Neural crest cell (in vitro differentiated cells): Measurements from ENCODE around the gene MON2. TPM values are rescaled to one million over a fixed set of nuclear protein-coding genes. Genes with fewer than 3 reads are reported as not detected.
A peak's percentile ranks its signal among the peaks of the same experiment; 100 is the strongest.

ENCODE experiments used
- DNase-seq: peaks from one replicate; pipeline ENCODE4 v3.0.0; 2021; ENCODE audit warnings: low read depth, mixed read lengths, low spot score
- H3K27ac Mint-ChIP-seq: one replicate; pipeline ENCODE4 v1.8.0; 2021; ENCODE audit warnings: mild to moderate bottlenecking, mixed read lengths; ENCODE audit not compliant: unreplicated experiment
- H3K27me3 Mint-ChIP-seq: 2 replicates; pipeline ENCODE4 v1.8.0; 2021; ENCODE audit warnings: low read depth, mild to moderate bottlenecking, mixed read lengths
- H3K36me3 Mint-ChIP-seq: 2 replicates; pipeline ENCODE4 v1.8.0; 2021; ENCODE audit warnings: low read depth, mild to moderate bottlenecking, mixed read lengths
- H3K4me1 Mint-ChIP-seq: 2 replicates; pipeline ENCODE4 v1.8.0; 2021; ENCODE audit warnings: mixed read lengths
- H3K4me3 Mint-ChIP-seq: one replicate; pipeline ENCODE4 v1.8.0; 2021; ENCODE audit warnings: mild to moderate bottlenecking, mixed read lengths
- H3K9me3 Mint-ChIP-seq: 2 replicates; pipeline ENCODE4 v1.8.0; 2021; ENCODE audit warnings: mixed read lengths
- total RNA-seq: library from RNA; stranded (reverse); gene quantifications from 2 replicates; pipeline ENCODE4 v1.2.1, GENCODE V29; 2021
- TF ChIP-seq, protein P1 (sequence below): fragments of 200-600 bp; sonication (generic); conservative IDR thresholded peaks from 2 replicates; pipeline ENCODE4 v1.5.0; 2021; ENCODE audit warnings: antibody characterized with exemption, mild to moderate bottlenecking

MON2 gene
- total RNA-seq, 1 donor from 2014 or later: 40.1 TPM

DNA sequence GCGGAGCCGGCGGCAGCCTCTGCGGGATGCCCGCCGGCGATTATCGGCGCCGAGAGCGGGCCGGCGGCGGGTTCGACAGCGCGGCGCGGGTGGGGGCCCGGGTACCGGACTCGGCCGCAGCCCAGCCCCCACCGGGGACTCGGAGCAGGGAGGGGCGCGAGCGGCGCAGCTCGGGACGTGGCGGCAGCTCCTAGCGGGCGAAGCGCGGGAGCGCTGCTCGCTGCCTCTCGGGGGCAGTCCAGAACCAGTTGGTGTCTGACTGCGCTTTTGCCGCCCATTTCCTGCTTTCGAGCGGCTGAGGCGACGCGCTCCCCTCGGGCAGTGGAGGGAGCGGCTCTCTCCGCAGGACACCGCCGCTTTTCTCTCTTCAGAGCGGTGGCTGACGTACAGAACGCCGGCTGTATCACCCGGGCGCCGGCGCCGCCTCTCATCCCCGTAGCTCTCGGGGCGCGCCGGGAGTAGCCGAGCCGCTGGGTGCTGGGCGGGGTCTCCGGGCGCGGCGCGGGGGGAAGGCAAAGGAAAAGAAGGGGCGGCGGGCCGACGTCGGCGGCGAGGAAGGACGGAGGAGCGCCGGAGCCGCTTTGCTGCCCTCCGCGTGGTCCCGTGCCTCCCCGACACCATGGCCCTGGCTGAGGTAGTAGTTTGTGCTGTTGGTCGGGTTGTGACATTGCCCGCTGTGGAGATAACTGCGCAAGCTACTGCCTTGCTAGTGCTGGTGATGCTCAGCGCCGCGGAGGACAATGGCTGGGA lies 136.6 kb downstream of the MON2 start:
- Mint-ChIP-seq H3K27me3 (peaks cover 4% of the 10 kb centered on the region), H3K9me3 (no peaks in the 10 kb centered on the region), H3K27ac (peak overlapping the region; percentile 99), H3K36me3 (peaks cover 11% of the 10 kb centered on the region), H3K4me1 (peaks cover 38% of the 10 kb centered on the region), H3K4me3 (peak overlapping the region; percentile 97)
- TF ChIP-seq, protein P1, sequence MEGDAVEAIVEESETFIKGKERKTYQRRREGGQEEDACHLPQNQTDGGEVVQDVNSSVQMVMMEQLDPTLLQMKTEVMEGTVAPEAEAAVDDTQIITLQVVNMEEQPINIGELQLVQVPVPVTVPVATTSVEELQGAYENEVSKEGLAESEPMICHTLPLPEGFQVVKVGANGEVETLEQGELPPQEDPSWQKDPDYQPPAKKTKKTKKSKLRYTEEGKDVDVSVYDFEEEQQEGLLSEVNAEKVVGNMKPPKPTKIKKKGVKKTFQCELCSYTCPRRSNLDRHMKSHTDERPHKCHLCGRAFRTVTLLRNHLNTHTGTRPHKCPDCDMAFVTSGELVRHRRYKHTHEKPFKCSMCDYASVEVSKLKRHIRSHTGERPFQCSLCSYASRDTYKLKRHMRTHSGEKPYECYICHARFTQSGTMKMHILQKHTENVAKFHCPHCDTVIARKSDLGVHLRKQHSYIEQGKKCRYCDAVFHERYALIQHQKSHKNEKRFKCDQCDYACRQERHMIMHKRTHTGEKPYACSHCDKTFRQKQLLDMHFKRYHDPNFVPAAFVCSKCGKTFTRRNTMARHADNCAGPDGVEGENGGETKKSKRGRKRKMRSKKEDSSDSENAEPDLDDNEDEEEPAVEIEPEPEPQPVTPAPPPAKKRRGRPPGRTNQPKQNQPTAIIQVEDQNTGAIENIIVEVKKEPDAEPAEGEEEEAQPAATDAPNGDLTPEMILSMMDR: peak; percentile 62
- peak; percentile 66 for DNase-seq

GRCh38 chr12:62603811-62604098 lies 137.1 kb downstream of the MON2 start:
- H3K36me3 Mint-ChIP-seq: peaks cover 11% of the 10 kb centered on the region
- TF ChIP-seq, protein P1: no peak
- peaks cover 4% of the 10 kb centered on the region for H3K27me3 Mint-ChIP-seq
- peak overlapping the region; percentile 95 for H3K4me3 Mint-ChIP-seq
- H3K4me1 Mint-ChIP-seq: peaks cover 38% of the 10 kb centered on the region
- H3K9me3 Mint-ChIP-seq: no peaks in the 10 kb centered on the region
- no peak for DNase-seq
- H3K27ac Mint-ChIP-seq: peak overlapping the region; percentile 95

- H3K4me3 Mint-ChIP-seq: peak overlapping the region; percentile 95
- no peak for DNase-seq
- no peaks in the 10 kb centered on the region for H3K9me3 Mint-ChIP-seq
- H3K27me3 Mint-ChIP-seq: peaks cover 4% of the 10 kb centered on the region
- H3K4me1 Mint-ChIP-seq: peaks cover 44% of the 10 kb centered on the region
- TF ChIP-seq, protein P1: no peak
- H3K36me3 Mint-ChIP-seq: peaks cover 11% of the 10 kb centered on the region
- H3K27ac Mint-ChIP-seq: peak overlapping the region; percentile 95
Observed at GRCh38 chr12:62604373-62604772, 137.7 kb downstream of the MON2 start.

DNA sequence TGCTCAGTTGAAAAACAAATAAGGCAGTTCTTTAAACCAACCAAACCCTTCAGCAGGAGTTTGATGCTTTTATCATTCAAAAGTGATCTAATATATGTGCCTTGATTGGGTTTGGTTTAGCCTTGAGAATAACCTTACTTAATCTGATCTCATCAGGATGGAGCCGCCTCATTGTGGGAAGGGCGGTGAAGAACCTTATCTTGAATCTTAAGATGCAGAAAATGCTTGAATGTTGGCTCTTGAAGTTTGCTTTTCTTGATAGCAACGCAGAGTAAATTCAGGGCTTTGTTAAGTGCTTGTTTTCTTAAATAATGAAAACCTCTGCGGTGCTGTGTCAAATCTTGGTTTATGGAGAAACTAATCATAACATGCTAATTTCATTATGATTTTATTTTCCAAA lies 138.2 kb downstream of the MON2 start:
- TF ChIP-seq, protein P1: no peak
- Mint-ChIP-seq H3K9me3 (no peaks in the 10 kb centered on the region), H3K27ac (peak overlapping the region; percentile 95), H3K36me3 (peaks cover 11% of the 10 kb centered on the region), H3K4me1 (peaks cover 49% of the 10 kb centered on the region), H3K4me3 (peak overlapping the region; percentile 95), H3K27me3 (peaks cover 4% of the 10 kb centered on the region)
- no peak for DNase-seq

DNA sequence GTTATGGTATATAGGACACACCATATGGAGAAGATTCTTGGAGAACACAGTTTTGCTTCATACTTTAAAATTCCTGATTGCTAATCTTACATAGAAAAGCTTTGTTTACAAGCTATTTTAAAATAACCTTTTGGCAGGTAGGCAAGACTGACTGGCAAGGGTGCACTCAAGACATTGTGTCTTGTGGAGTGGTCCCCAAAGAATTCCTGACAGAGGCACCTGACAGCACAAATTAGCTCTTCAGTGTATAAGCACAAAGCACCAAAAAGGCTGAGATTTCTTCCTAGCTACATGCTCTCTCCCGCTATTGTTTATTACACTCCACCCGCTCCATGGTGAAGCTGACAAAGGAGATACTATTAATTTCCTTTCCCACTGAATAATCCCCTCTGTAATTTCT lies 139.4 kb downstream of the MON2 start:
- Mint-ChIP-seq H3K9me3 (no peaks in the 10 kb centered on the region), H3K4me1 (peaks cover 56% of the 10 kb centered on the region), H3K36me3 (peaks cover 14% of the 10 kb centered on the region), H3K27ac (no peak overlapping the region), H3K27me3 (peaks cover 4% of the 10 kb centered on the region), H3K4me3 (peak overlapping the region; percentile 95)
- TF ChIP-seq, protein P1: no peak
- DNase-seq: no peak
